HFF-Myc (cell line): ENCODE measurements around the gene TM7SF2.

Experiments
- DNase-seq: peaks from one replicate; pipeline ENCODE4 v3.0.0-alpha.2; 2011; ENCODE audit warnings: low read depth; ENCODE audit errors: extremely low read depth
- H3K4me3 ChIP-seq: replicated peaks from 2 replicates; pipeline ENCODE4 v1.5.1; 2011; ENCODE audit warnings: low read depth, mild to moderate bottlenecking, control low read depth, low read length
- CTCF ChIP-seq: IDR thresholded peaks from 2 replicates; pipeline ENCODE4 v1.5.1; 2012; ENCODE audit warnings: mild to moderate bottlenecking, low read depth, low read length, control low read depth; ENCODE audit errors: missing control alignments

Gene TM7SF2

GRCh38 chr11:65156926-65157325, 45.3 kb downstream of the TM7SF2 start:
- no peak for DNase-seq
- no peak for TF ChIP-seq CTCF
- no peak overlapping the region for H3K4me3 ChIP-seq

GRCh38 chr11:65157336-65157735, 45.7 kb downstream of the TM7SF2 start:
- no peak for TF ChIP-seq CTCF
- no peak for DNase-seq
- H3K4me3 ChIP-seq = no peak overlapping the region

- no peak overlapping the region for H3K4me3 ChIP-seq
- TF ChIP-seq CTCF = no peak
- no peak for DNase-seq
Observed at GRCh38 chr11:65159012-65159411, 47.3 kb downstream of the TM7SF2 start.

- no peak overlapping the region for H3K4me3 ChIP-seq
- no peak for DNase-seq
- no peak for TF ChIP-seq CTCF
Observed at GRCh38 chr11:65160643-65161042, 49.0 kb downstream of the TM7SF2 start.

GRCh38 chr11:65163684-65164083, 52.0 kb downstream of the TM7SF2 start:
- H3K4me3 ChIP-seq = no peak overlapping the region
- TF ChIP-seq CTCF = no peak
- DNase-seq = no peak
